Nephron progenitor cell (in vitro differentiated cells): ENCODE measurements around the gene ITGA3.

Source experiments
- DNase-seq: peaks from one replicate; pipeline ENCODE4 v3.0.0; 2021
- H3K27ac Mint-ChIP-seq: 2 replicates; pipeline ENCODE4 v1.8.0; 2021; ENCODE audit warnings: mild to moderate bottlenecking, moderate library complexity, mixed read lengths
- H3K27me3 Mint-ChIP-seq: 2 replicates; pipeline ENCODE4 v1.8.0; 2021; ENCODE audit warnings: mild to moderate bottlenecking, low read depth, mixed read lengths; ENCODE audit not compliant: poor library complexity
- H3K36me3 Mint-ChIP-seq: 2 replicates; pipeline ENCODE4 v1.8.0; 2021; ENCODE audit warnings: low read depth, mixed read lengths
- H3K4me1 Mint-ChIP-seq: 2 replicates; pipeline ENCODE4 v1.8.0; 2021; ENCODE audit warnings: mixed read lengths
- H3K4me3 Mint-ChIP-seq: 2 replicates; pipeline ENCODE4 v1.8.0; 2021; ENCODE audit warnings: mild to moderate bottlenecking, moderate library complexity, mixed read lengths
- H3K9me3 Mint-ChIP-seq: 2 replicates; pipeline ENCODE4 v1.8.0; 2021; ENCODE audit warnings: mild to moderate bottlenecking, moderate library complexity, mixed read lengths
- CTCF ChIP-seq: fragments of 200-600 bp; sonication (generic); IDR thresholded peaks from 2 replicates; pipeline ENCODE4 v1.5.0; 2021; ENCODE audit warnings: antibody characterized with exemption

ITGA3 gene

GRCh38 chr17:50052241-50052796, 3.6 kb upstream of the ITGA3 start:
- peak overlapping the region; percentile 58 for H3K4me3 Mint-ChIP-seq

GRCh38 chr17:50052822-50053653, 2.9 kb upstream of the ITGA3 start:
- Mint-ChIP-seq H3K27ac (peak overlapping the region; percentile 95), H3K4me3 (peak overlapping the region; percentile 36), H3K4me1 (peaks cover 85% of the 10 kb centered on the region), H3K36me3 (no peaks in the 10 kb centered on the region), H3K9me3 (no peaks in the 10 kb centered on the region), H3K27me3 (peaks cover 35% of the 10 kb centered on the region)
- DNase-seq, result peak; percentile 43
- TF ChIP-seq CTCF, result no peak

More at GRCh38 chr17:50052241-50052796, 3.6 kb upstream of the ITGA3 start:
- H3K27me3 Mint-ChIP-seq, result peaks cover 28% of the 10 kb centered on the region
- no peak for TF ChIP-seq CTCF
- no peaks in the 10 kb centered on the region for H3K9me3 Mint-ChIP-seq
- peaks cover 85% of the 10 kb centered on the region for H3K4me1 Mint-ChIP-seq
- no peaks in the 10 kb centered on the region for H3K36me3 Mint-ChIP-seq
- DNase-seq, result no peak
- peak overlapping the region; percentile 95 for H3K27ac Mint-ChIP-seq

GRCh38 chr17:50053654-50053960, 2.3 kb upstream of the ITGA3 start:
- peaks cover 85% of the 10 kb centered on the region for H3K4me1 Mint-ChIP-seq
- H3K9me3 Mint-ChIP-seq, result no peaks in the 10 kb centered on the region
- no peak for TF ChIP-seq CTCF
- H3K27me3 Mint-ChIP-seq, result peaks cover 40% of the 10 kb centered on the region
- H3K36me3 Mint-ChIP-seq, result no peaks in the 10 kb centered on the region
- H3K4me3 Mint-ChIP-seq, result peak overlapping the region; percentile 36
- no peak for DNase-seq
- peak overlapping the region; percentile 95 for H3K27ac Mint-ChIP-seq

GRCh38 chr17:50055055-50055425, 870 bp upstream of the ITGA3 start:
- no peaks in the 10 kb centered on the region for H3K36me3 Mint-ChIP-seq
- peak overlapping the region; percentile 85 for H3K4me3 Mint-ChIP-seq
- H3K27me3 Mint-ChIP-seq, result peaks cover 45% of the 10 kb centered on the region
- DNase-seq, result peak; percentile 21
- no peaks in the 10 kb centered on the region for H3K9me3 Mint-ChIP-seq
- no peak overlapping the region for H3K27ac Mint-ChIP-seq
- peaks cover 80% of the 10 kb centered on the region for H3K4me1 Mint-ChIP-seq
- no peak for TF ChIP-seq CTCF

GRCh38 chr17:50056217-50056960, 479 bp downstream of the ITGA3 start:
- TF ChIP-seq CTCF, result peak; percentile 27
- Mint-ChIP-seq H3K36me3 (no peaks in the 10 kb centered on the region), H3K4me1 (peaks cover 71% of the 10 kb centered on the region), H3K27ac (no peak overlapping the region), H3K4me3 (peak overlapping the region; percentile 85), H3K27me3 (peaks cover 46% of the 10 kb centered on the region), H3K9me3 (no peaks in the 10 kb centered on the region)
- peak; percentile 79 for DNase-seq
